Pancreas (tissue), 10 donors: ENCODE results near the gene SULF2. TPM values are rescaled to one million over a fixed set of nuclear protein-coding genes. Genes with fewer than 3 reads are reported as not detected.

Experiments
- ATAC-seq, 4 donors: fragments of 200-7000 bp; cut with Tn5 transposase; one replicate each; pipeline versions ENCODE4 v1.8.0 to v1.9.1; 2020; ENCODE audit warnings: mild to moderate bottlenecking in 4 of 4, moderate library complexity in 4 of 4
- DNase-seq, 6 donors: peaks; one replicate each; pipeline ENCODE4 v3.0.0-alpha.2; 2020
- FAIRE-seq: peaks from 2 replicates; lab custom pipeline; 2012; peaks lifted over from hg19 to GRCh38; lab: Jason Lieb, UNC
- H3K27ac ChIP-seq, 4 donors: fragments of 200-600 bp; sonication (generic); 1 replicate in 3 of 4; 2 replicates in 1 of 4; pipeline versions ENCODE4 v1.5.0 to v1.8.0; 2020
- H3K27me3 ChIP-seq, 4 donors: fragments of 200-600 bp; one replicate each; pipeline ENCODE4 v1.8.0; 2021
- H3K36me3 ChIP-seq, 3 donors: fragments of 200-600 bp; sonication (generic) in 1 of 3; one replicate each; pipeline versions ENCODE4 v1.5.0 to v1.8.0; 2020 to 2021
- H3K4me1 ChIP-seq, 3 donors: fragments of 200-600 bp; one replicate each; pipeline ENCODE4 v1.8.0; 2021
- H3K4me3 ChIP-seq, 4 donors: fragments of 200-600 bp; sonication (generic) in 2 of 4; one replicate each; pipeline versions ENCODE4 v1.5.0 to v1.8.0; 2020 to 2021
- H3K9me3 ChIP-seq, 4 donors: fragments of 200-600 bp; one replicate each; pipeline ENCODE4 v1.8.0; 2021
- CTCF ChIP-seq, 4 donors: fragments of 200-600 bp; sonication (generic) in 3 of 4; IDR thresholded peaks; one replicate each; pipeline versions ENCODE4 v1.5.0 to v1.8.0; 2021; ENCODE audit warnings: antibody characterized with exemption in 4 of 4
- WGBS, 2 donors: extraction: QIAGEN DNeasy Blood & Tissue Kit; methylation state at CpG; one replicate each; pipeline ENCODE4 v1.1.7; 2013; 5-methylcytosine and 5-hydroxymethylcytosine counted together
- intact Hi-C, 3 donors: fragments of 100-400 bp; cut with DNase I; formaldehyde crosslinking; loops; one replicate each; pipeline versions ENCODE4 v1.11.1 to v1.14.2; 2022
- polyA plus RNA-seq, 2 donors: library from polyadenylated mRNA; stranded (reverse); fragments of 200-250 nt; gene quantifications; one replicate each; pipeline ENCODE4 v1.2.3, GENCODE V29; 2013
- total RNA-seq, 6 donors: library from RNA; stranded (reverse); fragmentation: NEBNext Ultra II Directional in 4 of 6; extraction: Animal tissue kit (Norgen Biotek cat#: 25700) in 4 of 6; gene quantifications; one replicate each; pipeline versions ENCODE4 v1.2.1 to v1.2.4, GENCODE V29; 2021 to 2023
- donor health status: healthy with polysubstance abuse.
- donor health status: DM: no; HTN: no; CAD: no; lungs with moderate emphysema.
- donor health status: DM: no; HTN: no; CAD: no.
- donor health status: control.
- donor health status: control.
- donor health status: Bipolar disorder and iron deficiency.
- donor health status: DM: yes; HTN: yes; CAD: no.
- donor health status: DM: no; HTN: no; CAD: no.
- donor health status: DM: no; HTN: no; CAD: no.
- donor health status: DM: yes; HTN: yes; CAD: no.

Gene SULF2
- total and polyA plus RNA-seq, 8 donors, result 4.5 to 41.7 (median 9.2) TPM

GRCh38 chr20:47661714-47662113 lies 123.6 kb downstream of the SULF2 start:
- intact Hi-C loops, result no loop called here
- no peaks in the 10 kb centered on the region for H3K9me3 ChIP-seq
- no peak for TF ChIP-seq CTCF (IDR thresholded peaks at IDR 0.05)
- WGBS, 2 donors, result 80 to 82% methylated on average over 7 of the region's 7 CpGs
- DNase-seq, result no peak
- H3K36me3 ChIP-seq, result no peaks in the 10 kb centered on the region
- H3K4me1 ChIP-seq, result no peaks in the 10 kb centered on the region
- no peak for ATAC-seq
- no peaks in the 10 kb centered on the region for H3K27me3 ChIP-seq
- no peak for FAIRE-seq
- H3K27ac ChIP-seq, result no peak overlapping the region
- H3K4me3 ChIP-seq, result no peak overlapping the region

GRCh38 chr20:47660983-47661700 lies 124.1 kb downstream of the SULF2 start:
- H3K36me3 ChIP-seq, result no peaks in the 10 kb centered on the region
- WGBS, 2 donors, result 77 to 79% methylated on average over 12 of the region's 12 CpGs
- DNase-seq (no peak), ATAC-seq (no peak), FAIRE-seq (no peak)
- no peaks in the 10 kb centered on the region for H3K4me1 ChIP-seq
- intact Hi-C loops, result no loop called here
- H3K27me3 ChIP-seq, result no peaks in the 10 kb centered on the region
- no peak for TF ChIP-seq CTCF (IDR thresholded peaks at IDR 0.05)
- no peak overlapping the region for H3K27ac ChIP-seq
- H3K4me3 ChIP-seq, result no peak overlapping the region
- H3K9me3 ChIP-seq, result no peaks in the 10 kb centered on the region

- Histone ChIP-seq H3K4me3 (no peak overlapping the region), H3K36me3 (peaks cover 0 to under 1% (median 0%) of the 10 kb centered on the region in 3 donors), H3K27me3 (no peaks in the 10 kb centered on the region), H3K9me3 (no peaks in the 10 kb centered on the region), H3K4me1 (no peaks in the 10 kb centered on the region), H3K27ac (no peak overlapping the region)
- no peak for TF ChIP-seq CTCF (IDR thresholded peaks at IDR 0.05)
- FAIRE-seq (no peak), DNase-seq (no peak), ATAC-seq (no peak)
- whole genome bisulfite sequencing, 2 donors, result 84 to 89% methylated on average over 2 of the region's 2 CpGs
- intact Hi-C loops, result no loop called here
Measured at GRCh38 chr20:47660602-47660905, 124.7 kb downstream of the SULF2 start.

GRCh38 chr20:47659904-47660601 lies 125.2 kb downstream of the SULF2 start:
- Histone ChIP-seq H3K27me3 (no peaks in the 10 kb centered on the region), H3K27ac (no peak overlapping the region), H3K9me3 (no peaks in the 10 kb centered on the region), H3K36me3 (peaks cover 0 to 4% (median 0%) of the 10 kb centered on the region in 3 donors), H3K4me3 (no peak overlapping the region), H3K4me1 (no peaks in the 10 kb centered on the region)
- FAIRE-seq, result no peak
- DNase-seq, result no peak
- 59 to 60% methylated on average over 7 of the region's 7 CpGs for whole genome bisulfite sequencing, 2 donors
- no peak for TF ChIP-seq CTCF (IDR thresholded peaks at IDR 0.05)
- intact Hi-C loops, result no loop called here
- no peak for ATAC-seq

GRCh38 chr20:47656318-47656717 lies 129.0 kb downstream of the SULF2 start:
- ATAC-seq, result no peak
- no peak for TF ChIP-seq CTCF (IDR thresholded peaks at IDR 0.05)
- FAIRE-seq, result no peak
- DNase-seq, result no peak
- no peak overlapping the region for H3K4me3 ChIP-seq
- peaks cover 0 to 30% (median 11%) of the 10 kb centered on the region in 3 donors for H3K36me3 ChIP-seq
- intact Hi-C loops, result no loop called here
- H3K27me3 ChIP-seq, result no peaks in the 10 kb centered on the region
- WGBS, 2 donors, result 74 to 78% methylated on average over 2 of the region's 2 CpGs
- H3K27ac ChIP-seq, result no peak overlapping the region
- H3K4me1 ChIP-seq, result no peaks in the 10 kb centered on the region
- no peaks in the 10 kb centered on the region for H3K9me3 ChIP-seq
